HEK293T (cell line): ENCODE data around the gene AAK1.

Experiments
- ARNT ChIP-seq: fragments of 450-650 bp; IDR thresholded peaks from 2 replicates; pipeline ENCODE4 v1.6.1; 2017; ENCODE audit warnings: mild to moderate bottlenecking
- FOXM1 ChIP-seq: fragments of 450-650 bp; IDR thresholded peaks from 2 replicates; pipeline ENCODE4 v1.6.1; 2017; ENCODE audit warnings: mild to moderate bottlenecking, borderline replicate concordance
- HDGF ChIP-seq: fragments of 450-650 bp; IDR thresholded peaks from 2 replicates; pipeline ENCODE4 v1.6.1; 2017; ENCODE audit warnings: antibody characterized with exemption, borderline replicate concordance
- NFRKB ChIP-seq: fragments of 450-650 bp; IDR thresholded peaks from 2 replicates; pipeline ENCODE4 v1.6.1; 2016; ENCODE audit warnings: mild to moderate bottlenecking, moderate library complexity
- SP1 ChIP-seq: fragments of 450-650 bp; IDR thresholded peaks from 2 replicates; pipeline ENCODE4 v1.6.1; 2017

DNA sequence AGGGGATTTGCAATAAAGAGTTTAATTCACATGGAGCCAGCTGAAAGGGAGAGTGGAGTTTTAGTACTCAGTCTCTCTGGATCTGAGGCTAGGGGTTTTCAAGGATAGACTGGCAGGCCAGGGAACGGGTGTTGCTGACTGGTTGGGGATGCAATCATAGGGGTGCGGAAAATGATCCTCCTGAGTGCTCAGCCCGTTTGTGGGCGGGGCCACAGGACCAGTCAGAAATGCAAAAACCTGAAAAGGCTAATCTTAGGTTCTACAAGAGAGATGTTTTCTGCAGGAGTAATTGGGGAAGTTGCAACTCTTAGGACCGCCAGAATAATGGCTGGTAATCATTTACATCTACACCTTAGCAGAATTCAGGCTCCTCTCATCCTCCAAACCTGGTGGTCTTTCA is 208.8 kb downstream of the AAK1 start:
- TF ChIP-seq FOXM1 (no peak), SP1 (no peak), NFRKB (no peak), ARNT (no peak), HDGF (no peak)
